GM18870 (cell line): ENCODE results near the gene NGEF.

Experiments
- ATAC-seq: cut with Tn5 transposase; IDR thresholded peaks from one replicate; pipeline ENCODE4 v1.9.1; 2021; ENCODE audit warnings: moderate library complexity; ENCODE audit not compliant: unreplicated experiment

NGEF gene

DNA sequence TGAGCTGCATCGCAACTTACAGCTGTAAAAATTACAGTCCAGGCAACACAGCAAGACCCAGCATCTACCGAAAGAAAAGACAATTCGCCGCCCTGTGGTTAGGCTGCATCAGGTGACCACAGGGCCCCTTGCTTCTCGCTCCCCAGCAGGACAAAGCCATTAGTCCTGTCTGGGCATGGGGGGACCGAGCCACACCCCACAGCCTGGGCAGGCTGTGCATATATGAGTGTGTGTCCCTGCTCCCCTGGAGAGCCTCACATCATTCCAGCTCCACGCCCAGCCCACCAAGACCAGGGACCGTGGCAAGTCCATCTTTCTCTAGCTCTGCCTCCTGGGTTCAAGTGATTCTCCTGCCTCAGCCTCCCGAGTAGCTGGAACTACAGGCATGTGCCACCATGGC is 109.1 kb downstream of the NGEF start:
- ATAC-seq = no peak

GRCh38 chr2:232901736-232902578 is 111.1 kb downstream of the NGEF start:
- no peak for ATAC-seq

- ATAC-seq = no peak
Measured at GRCh38 chr2:232900811-232901735, 112.0 kb downstream of the NGEF start.

DNA sequence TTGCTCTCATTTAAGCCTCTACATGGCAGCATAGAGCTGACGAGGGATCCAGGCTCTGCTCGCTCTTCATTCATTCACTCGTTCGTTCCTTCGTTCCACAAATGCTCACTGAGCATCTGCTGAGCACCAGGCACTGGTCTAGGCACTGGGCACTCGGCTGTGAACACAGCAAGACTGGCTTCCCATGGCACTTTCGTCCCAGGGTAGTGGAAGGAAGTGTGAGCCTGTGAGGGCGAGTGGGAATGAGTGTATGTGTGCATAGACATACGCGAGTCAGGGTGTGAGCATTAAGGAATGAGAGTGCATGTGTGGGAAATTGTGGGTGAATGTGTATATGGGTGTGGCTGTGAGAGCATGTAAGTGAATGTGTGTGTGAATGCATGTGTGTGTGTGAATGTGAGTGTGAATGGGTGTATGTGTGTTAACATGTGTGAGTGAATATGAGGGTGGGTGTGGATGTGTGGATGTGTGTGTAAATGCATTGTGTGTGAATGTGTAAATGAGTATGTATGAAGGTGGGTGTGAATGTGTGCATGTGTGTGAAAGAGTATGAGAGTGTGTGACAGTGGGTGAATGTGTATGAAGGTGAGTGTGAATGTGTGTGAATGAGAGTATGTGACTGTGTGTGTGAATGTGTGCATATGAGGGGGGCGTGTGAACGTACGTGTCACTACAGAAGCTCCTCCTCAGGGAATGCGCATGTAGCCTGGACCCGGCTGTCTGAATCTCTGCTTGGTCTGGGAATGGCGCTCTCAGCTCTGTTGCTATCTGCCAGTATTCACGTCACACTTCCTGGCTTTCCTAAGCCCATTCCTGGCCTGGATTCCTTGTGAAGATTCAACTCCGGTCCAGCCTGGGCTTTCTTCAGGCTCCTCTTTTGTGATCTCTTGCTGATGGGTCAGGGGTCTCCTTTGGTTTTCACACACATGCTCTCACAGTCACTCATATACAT is 114.2 kb downstream of the NGEF start:
- ATAC-seq = no peak

DNA sequence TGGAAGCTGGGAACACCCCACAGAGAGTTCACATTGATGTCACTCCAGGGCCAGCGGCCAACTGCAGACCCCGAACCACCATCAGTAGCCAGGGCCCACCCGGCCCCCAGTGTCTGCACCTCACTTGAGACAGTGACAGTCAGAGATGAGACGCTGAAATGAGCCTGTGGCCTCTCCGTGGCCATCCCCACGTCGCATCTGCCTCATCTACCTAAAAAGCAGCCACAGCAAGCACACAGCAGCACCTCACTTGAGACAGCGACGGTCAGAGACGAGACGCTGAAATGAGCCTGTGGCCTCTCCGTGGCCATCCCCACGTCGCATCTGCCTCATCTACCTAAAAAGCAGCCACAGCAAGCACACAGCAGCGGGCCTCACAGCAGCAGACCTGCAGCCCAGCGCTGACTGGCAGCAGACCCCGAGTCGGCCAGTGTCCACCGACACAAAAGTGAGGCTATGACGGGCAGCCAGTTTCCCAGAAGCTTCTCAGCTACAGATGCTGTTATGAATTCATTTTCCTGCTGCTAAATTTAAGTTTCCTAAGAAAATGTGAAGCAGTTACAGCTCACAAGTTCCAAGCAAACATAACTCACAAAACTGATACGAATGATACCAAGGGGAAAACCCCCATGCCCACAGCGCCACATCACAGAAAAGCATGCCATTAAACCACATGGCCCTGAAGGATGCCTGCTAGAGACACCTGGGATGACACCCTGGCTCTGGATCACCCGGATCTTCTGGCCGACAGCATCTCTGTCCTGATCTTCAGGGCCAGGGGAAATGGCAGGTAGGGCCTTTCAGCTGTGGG is 115.3 kb downstream of the NGEF start:
- ATAC-seq = no peak

DNA sequence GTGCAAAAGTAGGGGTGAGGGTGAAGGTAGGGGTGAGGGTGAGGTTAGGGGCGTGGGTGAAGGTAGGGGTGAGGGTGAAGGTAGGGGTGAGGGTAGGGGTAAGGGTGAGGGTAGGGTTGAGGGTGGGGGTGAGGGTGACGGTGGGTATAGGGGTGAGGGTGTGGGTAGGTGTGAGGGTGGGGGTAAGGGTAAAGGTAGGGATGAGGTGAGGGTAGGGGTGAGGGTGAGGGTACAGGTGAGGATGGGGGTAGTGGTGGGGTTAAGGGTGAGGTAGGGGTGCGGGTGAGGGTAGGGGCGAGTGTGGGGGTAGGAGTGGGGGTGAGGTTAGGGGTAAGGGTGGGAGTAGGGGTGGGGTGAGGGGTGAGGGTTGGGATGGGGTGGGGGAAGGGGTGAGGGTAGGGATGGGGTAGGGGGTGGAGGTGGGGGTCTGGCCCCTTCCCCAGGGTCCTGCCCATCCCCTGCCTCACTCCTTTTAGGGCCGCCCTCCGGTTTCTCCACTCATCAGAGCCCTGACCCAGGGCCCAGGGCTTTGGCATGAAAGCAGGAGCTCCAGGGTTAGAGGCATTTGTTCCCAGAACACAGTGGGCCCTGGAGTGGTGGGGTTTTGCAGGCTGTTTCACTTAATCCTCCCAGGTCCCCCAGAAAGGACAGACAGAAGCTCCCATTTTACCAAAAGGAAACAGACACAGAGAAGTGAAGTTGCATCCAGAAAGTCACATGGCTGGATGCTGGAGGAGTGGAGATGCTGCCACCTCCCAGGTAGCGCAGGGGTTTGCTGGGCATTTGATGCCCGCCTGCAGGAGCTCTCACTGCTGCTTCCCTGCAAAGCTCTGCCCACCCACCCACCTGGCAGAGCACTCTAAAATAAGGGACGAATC is 116.1 kb downstream of the NGEF start:
- ATAC-seq = no peak

GRCh38 chr2:232896111-232896510 is 116.9 kb downstream of the NGEF start:
- no peak for ATAC-seq

- ATAC-seq = no peak
Measured at GRCh38 chr2:232894746-232895145, 118.3 kb downstream of the NGEF start.

GRCh38 chr2:232894251-232894650 is 118.8 kb downstream of the NGEF start:
- ATAC-seq = no peak

DNA sequence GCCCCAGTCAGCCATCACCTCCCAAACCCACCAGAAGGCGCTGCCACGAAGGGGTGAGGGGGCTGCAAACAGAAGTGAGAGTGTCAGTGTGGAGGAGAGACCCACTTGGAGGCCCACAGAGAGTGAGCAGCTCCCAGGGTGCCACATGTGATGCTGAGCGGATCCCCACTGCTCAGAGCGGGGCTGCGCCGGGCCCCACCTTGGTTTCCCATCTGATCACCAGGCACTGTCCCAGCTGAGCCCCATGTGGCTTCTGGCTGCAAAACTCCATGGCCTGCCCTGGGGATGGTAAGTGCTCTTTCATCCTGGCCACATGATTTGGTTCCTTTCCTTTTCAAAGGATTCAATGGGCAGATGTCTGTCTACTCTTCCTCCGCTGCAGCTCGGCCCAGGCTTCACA is 119.2 kb downstream of the NGEF start:
- ATAC-seq = no peak

DNA sequence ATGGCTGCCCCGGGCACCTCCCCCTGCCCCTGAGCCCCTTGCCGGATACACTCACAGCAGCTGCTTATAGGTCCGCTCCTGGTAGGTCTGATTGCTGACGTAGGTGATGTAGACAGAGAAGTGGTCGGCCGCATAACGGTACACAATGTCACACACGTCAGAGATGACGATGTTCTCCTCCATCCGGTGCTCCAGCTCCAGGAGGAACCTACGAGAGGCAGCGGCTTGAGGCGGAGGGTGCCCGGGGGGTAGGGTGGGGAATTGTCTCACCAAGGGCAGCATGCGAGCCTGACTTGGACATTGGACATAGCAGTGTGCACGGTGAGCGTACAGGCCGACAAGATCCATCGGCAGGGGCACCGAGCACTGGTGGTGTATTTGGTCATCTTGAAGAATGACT is 120.2 kb downstream of the NGEF start:
- ATAC-seq = no peak

- ATAC-seq = no peak
Measured at GRCh38 chr2:232892221-232892620, 120.8 kb downstream of the NGEF start.

- no peak for ATAC-seq
Measured at GRCh38 chr2:232891621-232892071, 121.4 kb downstream of the NGEF start.

DNA sequence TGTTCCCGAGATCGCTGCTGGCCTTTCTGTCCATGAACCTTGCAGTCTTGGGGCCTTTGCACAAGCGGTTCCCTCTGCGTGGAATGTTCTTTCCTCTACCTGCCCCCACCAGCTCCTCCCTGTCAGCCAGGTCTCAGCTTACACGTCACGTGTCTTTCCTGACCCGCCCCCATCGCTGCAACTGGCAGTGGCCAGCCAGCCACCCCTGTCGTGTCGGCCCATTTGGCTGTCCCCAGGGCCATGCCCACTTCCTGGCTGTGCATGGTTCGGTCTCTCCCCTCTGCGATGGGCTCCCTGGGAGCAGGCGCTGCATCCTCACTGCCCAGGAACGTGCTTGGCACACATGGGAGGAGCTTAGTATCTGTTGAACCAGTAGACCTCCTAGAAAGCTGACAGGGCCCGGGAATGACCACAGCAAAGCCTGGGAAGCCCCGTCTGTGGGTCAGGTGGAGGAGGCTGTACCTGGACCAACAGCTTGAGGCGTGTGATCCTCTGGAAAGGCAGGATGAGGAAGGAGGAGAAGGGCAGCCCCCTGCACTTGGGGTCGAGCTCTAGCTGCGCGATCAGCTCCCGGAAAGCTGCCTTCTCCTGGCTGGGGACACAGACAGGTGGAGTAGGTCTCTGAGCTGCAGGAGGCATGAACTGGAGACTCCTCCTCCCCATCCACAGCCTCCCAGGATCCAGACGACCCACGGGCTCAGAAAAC is 122.0 kb downstream of the NGEF start:
- no peak for ATAC-seq

DNA sequence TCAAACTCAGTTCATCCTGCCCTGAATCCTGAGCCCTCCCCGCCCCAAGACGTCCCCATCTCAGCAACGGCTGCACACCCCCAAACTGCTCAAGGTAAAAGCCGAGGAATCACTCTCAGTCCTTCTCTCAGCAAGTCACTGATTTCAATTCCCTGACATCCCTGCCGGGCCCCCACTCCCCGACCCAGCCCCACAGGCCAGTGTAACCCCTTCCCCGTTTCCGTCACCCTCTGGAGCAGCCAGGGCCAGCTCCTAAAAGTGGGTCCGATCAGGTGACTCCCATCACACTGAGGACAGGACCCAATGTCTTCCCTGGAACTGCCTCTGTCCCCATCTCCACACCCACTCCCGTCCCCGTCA is 122.5 kb downstream of the NGEF start:
- ATAC-seq = no peak

DNA sequence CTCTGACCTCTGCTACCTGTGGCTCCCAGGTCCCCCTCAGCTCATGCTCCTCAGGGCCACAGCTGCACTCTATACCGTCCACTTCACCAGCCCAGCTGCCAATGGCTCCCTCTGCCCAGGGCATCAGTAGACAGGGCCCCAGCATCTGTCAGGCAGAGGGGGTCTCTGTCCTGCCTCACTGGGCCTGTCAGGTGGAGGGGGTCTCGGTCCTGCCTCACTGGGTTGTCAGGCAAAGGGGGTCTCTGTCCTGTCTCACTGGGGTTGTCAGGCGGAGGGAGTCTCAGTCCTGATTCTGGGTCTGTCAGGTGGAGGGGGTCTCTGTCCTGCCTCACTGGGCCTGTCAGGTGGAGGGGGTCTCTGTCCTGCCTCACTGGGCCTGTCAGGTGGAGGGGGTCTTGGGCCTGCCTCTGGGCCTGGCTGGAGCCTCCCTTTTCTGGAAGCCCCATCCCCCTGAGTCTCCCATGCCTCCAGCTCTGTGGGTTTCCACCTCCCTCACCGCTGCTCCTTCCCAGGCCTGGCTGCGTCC is 123.1 kb downstream of the NGEF start:
- no peak for ATAC-seq

GRCh38 chr2:232888839-232889529 is 124.1 kb downstream of the NGEF start:
- ATAC-seq = no peak
